ENCODE measurements around the gene ANKRD13C.

Gene ANKRD13C

GRCh38 chr1:70295749-70296148, 58.8 kb downstream of the ANKRD13C start:
- DNase-seq (ENCODE audit: low read depth), result no peak

DNA sequence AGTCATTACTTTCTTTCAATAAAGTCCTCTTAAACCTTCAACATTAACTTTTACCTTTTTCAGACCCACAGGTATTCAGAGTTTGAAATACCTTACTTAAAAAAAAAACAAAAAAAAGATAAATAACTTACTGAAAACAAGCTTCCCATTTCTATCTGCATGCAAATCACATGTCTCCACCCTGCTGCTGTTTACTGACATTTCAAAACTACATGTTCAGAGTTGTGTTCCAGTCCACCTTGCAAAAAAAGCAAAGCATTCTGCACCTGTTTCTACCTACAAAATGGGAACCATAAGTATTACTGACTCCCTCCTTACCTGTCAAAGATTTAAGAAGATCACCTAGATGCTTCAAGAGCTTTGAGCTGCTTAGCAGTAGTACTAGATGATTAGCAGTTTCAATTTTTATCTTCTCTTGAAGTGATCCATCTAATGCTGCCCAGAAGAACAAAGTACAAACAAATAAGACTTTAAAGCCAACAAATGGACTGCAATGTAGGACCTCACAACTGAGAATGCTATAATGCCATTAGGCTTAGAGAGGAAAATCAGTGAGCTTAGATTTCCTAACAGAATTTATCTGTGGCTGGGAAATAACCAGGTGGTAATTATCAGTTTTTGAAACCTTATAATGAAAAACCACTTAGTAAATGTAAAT, 61.2 kb downstream of the ANKRD13C start:
- DNase-seq (ENCODE audit: low read depth), result no peak

- DNase-seq (ENCODE audit: low read depth), result no peak
Measured at GRCh38 chr1:70290218-70290617, 64.3 kb downstream of the ANKRD13C start.

DNA sequence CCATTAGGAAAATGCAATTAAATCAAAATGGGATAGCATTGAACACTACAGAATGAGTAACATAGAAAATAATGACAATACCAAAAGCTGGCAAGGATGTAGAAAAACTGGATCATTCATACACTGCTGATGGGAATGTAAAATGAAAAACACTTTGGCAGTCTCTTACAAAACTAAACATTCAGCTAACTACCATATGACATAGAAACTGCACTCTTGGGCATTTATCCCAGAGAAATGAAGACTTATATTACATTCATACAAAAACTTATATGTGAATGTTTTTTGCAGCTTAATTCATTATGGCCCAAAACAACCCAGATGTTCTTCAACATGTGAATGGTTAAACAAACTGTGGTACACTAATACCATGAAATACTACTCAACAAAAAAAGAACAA, 66.4 kb downstream of the ANKRD13C start:
- DNase-seq (ENCODE audit: low read depth), result no peak

DNA sequence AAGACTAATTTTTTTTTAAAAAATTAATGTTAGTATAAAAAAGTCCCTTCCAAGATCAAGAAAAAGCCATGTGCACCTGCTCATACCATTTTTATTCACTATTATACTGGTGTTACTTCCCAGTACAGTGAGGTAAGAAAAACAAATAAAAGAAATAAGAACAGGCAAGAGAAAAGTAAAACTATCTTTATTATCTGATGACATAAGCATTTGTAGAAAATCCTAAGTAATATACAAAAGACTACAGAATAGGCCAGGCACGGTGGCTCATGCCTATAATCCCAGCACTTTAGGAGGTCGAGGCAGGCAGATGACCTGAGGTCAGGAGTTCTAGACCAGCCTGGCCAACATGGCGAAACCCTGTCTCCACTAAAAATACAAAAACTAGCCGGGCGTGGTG, 68.1 kb downstream of the ANKRD13C start:
- DNase-seq (ENCODE audit: low read depth), result no peak

- DNase-seq (ENCODE audit: low read depth), result no peak
Measured at GRCh38 chr1:70284366-70284765, 70.2 kb downstream of the ANKRD13C start.

DNA sequence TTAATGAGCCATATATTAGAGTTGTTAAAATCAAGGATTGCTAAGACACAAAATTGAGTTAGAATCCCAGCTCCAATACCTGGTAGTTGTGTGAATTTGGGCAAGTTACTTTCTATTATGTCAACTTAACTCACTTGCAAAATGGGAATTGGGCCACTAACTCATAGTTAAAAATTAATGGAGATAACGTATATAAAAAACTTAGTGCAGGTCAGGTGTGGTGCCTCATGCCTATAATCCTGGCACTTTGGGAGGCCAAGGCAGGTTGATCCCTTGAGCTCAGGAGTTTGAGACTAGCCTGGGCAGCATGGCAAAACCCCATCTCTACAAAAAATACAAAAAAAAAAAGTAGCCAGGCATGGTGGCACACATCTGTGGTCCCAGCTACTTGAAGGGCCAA, 75.8 kb downstream of the ANKRD13C start:
- DNase-seq (ENCODE audit: low read depth), result no peak

DNA sequence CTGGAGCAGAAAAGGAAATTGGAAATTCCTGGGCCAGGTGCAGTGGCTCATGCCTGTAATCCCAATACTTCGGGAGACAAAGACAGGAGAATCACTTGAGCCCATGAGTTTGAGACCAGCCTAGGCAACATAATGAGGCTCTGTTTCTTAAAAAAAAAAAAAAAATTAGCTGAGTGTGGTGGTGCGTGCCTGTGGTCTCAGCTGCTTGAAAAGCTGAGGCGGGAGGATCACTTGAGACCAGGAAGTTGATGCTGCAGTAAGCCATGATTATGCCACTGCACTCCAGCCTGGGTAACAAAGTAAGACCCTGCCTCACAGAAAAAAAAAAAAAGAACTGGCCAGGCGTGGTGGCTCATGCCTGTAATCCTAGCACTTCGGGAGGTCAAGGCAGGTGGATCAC, 76.6 kb downstream of the ANKRD13C start:
- no peak for DNase-seq (ENCODE audit: low read depth)

DNA sequence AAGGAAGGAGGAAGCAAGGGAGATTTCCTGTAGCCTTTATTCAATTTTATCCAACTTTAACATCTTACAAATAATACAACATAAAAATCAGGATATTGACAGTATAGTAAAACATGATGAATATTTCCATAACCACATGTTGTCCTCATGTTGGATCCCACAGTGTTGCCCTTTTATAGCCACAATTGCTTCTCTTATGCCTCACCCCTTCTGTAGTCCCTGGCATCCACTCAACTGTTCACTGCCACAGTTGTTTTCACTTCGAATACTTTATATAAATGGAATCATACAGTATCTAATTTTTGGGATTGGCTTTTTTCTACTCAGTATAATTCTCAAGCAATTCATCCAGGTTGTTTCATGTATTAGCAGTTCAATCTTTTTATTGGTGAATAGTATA, 88.6 kb downstream of the ANKRD13C start:
- no peak for DNase-seq (ENCODE audit: low read depth)

DNA sequence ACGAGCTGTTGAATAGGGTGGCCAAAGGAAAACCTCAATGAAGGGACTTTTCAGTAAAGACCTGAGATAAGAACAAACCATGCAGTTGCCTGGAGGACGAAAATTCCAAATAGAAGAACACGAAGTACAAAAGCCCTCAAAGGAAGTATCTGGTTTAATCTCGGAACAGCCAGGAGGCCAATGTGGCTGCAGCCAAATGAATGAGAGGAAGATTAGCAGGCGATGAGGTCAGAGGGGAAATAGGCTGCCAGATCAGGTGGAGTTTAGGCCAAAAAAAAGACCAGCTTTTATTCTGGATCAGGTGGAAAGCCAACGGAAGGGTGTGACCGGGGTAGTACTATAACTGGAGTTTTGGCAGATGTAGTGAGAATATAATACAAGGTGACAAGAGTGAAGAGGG, 89.7 kb downstream of the ANKRD13C start:
- no peak for DNase-seq (ENCODE audit: low read depth)

DNA sequence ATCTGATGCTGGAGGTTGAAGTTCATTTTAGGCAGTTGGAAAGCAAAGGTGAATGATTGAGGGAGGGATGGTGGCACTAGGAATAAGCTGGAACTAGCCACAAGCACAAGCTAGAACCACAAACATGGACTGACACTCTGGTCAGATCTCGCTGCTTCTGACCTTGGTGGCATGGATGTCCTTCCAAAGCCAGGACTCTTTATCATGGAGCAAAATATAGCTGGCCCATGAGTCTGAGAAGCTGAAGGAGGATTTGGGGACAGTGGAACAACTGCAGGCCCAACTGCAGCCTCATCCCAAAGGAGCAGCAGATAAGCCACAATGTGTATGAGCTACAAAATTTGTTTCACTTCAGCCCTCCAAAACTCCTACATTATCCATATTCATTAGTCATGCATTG, 97.9 kb downstream of the ANKRD13C start:
- no peak for DNase-seq (ENCODE audit: low read depth)

DNA sequence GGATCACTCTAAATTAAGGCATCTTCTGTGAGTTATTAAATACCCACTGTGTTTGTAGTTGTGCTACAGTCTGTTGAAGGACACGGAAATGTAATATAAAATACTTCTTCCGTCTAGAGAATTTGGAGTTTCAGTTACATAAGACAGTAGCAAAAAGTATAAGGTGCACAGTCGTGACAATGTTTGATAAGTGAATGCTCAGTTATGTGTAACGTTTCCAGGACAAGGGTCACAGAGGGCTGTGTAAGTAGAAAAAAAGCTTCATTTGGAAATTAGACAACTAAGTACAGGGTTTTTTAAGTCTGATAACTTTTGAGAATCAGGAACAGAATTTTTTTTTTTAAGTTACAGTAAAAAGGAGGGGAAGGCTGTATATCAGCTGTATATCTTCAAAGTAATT, 105.8 kb downstream of the ANKRD13C start:
- no peak for DNase-seq (ENCODE audit: low read depth)

DNA sequence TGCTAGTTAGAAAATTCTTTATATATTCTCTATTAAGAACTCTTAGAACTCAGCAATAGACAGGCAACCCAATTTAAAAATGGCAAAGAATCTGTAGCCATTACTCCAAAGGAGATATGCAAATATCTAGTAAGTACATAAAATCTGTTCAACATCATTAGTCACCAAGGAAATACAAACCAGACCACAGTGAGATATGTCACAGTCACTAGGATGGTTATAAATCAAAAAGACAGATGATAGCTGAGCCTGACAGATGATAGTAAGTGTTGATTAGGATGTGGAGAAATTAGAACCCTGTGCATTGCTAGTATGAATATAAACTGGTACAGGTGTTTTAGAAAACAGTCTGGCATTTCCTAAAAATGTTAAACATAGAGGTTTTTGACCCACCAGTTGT, 106.8 kb downstream of the ANKRD13C start:
- DNase-seq (ENCODE audit: low read depth), result no peak

DNA sequence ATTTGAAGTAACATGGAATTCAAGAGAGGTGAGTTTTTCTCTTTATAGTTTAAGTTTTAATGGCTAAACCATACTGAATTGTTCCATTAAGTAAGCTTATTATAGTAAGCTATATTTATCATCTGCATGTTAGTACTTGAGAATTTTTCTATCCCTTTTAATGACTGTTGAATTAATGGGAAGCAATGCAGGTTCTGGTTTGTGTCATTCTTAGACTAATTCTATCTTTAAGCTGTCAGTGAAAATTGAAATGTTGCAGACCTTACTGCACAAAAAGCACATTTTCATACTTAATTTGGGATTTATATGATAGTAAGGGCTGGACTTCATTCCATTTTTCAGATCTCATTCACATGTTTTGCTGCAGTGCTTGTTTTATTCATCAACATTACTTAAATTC, 107.4 kb downstream of the ANKRD13C start:
- no peak for DNase-seq (ENCODE audit: low read depth)

GRCh38 chr1:70239940-70240339, 114.6 kb downstream of the ANKRD13C start:
- no peak for DNase-seq (ENCODE audit: low read depth)

GRCh38 chr1:70234733-70235132, 119.8 kb downstream of the ANKRD13C start:
- DNase-seq (ENCODE audit: low read depth), result no peak

GRCh38 chr1:70231475-70231874, 123.0 kb downstream of the ANKRD13C start:
- DNase-seq (ENCODE audit: low read depth), result no peak

GRCh38 chr1:70228670-70229069, 125.9 kb downstream of the ANKRD13C start:
- DNase-seq (ENCODE audit: low read depth), result no peak

DNA sequence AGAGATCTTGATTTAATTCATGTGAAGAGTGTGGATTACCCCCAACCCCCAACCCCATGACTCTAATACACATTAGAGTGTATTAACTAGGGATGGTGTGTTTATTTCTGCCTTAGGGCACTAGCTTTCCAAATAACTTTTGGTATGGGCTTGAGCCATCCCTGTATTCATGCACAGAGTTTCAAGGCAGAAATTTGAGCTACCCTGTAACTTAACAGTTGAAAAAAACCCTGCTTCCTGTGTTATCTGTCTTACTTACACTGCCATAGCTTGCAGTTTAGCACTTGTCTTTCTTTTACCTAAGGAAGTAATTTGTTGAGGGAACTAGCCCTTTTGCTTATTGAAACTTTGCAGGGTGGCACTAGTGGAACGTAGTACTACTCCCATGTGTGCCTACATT, 127.1 kb downstream of the ANKRD13C start:
- no peak for DNase-seq (ENCODE audit: low read depth)

DNA sequence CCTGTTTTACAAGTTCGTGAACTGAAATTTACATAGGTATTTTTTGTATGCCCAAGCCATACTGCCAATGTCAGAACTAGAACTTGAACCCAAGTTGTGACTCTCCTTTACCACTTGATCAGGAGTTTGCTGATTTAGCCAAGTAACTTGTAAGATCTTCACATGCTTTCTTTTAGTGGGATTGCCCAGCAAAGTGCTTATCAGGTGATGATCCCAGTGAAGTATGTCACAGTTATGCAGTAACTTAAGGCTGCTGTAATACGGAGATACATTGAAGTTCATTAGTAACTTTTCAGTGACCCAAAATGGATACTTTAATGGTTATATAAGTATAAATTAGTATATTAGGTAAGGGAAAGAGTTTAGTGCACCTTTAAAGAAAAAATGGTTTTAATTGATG, 129.6 kb downstream of the ANKRD13C start:
- no peak for DNase-seq (ENCODE audit: low read depth)

- no peak for DNase-seq (ENCODE audit: low read depth)
Measured at GRCh38 chr1:70222716-70223235, 131.7 kb downstream of the ANKRD13C start.

DNA sequence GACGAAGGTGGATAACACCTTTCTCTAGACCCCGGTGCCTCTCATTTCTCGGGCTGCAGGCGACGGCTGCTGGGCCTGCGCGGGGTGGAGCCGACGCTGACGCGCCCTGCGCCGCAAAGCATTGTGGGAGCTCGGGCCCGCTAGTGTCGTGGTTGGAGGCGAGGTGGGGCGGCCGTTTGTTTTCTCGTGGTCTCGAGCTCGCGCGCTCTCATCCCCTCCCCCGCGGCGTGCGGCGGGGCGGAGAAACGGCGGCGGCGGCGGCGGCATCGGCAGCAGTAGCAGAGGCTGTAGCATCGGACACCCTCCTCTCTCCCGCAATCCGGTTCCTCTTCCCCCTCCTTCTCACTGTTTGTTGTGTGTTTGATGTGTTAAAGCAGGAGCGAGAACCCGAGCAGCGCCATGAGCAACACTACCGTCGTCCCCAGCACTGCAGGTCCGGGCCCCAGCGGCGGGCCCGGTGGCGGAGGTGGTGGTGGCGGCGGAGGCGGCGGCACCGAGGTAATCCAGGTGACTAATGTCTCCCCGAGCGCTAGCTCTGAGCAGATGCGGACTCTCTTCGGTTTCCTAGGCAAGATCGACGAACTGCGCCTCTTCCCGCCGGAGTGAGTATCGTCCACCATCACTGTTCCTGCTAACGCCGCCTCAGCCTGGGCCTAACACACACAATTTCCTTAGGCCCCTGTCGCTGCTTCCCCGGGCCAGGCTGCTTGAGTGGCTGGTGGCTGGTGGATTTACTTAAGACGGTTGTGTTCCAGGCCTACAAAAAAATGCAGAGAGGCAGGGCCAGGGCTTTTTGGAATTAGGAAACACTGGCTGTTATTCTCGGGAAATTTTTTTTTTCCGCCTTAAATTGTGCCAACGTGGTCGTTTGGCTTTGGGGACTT, 133.0 kb downstream of the ANKRD13C start, which contains the start of gene SRSF11:
Gene SRSF11 (plus strand): TSS at position 143 of the 884 bp plus-strand sequence. CDS start 257 bp downstream, at position 400.
- DNase-seq (ENCODE audit: low read depth), result peak; percentile 95

- DNase-seq (ENCODE audit: low read depth), result no peak
Measured at GRCh38 chr1:70220517-70221237, 133.8 kb downstream of the ANKRD13C start.

Measured in stimulated activated CD8-positive, alpha-beta memory T cell treated with anti-CD3 and anti-CD28 coated beads, Interleukin-15, amount 100 ng/mL, for 24 hours (primary cell).